ENCODE data around the gene SPO11.

DNA sequence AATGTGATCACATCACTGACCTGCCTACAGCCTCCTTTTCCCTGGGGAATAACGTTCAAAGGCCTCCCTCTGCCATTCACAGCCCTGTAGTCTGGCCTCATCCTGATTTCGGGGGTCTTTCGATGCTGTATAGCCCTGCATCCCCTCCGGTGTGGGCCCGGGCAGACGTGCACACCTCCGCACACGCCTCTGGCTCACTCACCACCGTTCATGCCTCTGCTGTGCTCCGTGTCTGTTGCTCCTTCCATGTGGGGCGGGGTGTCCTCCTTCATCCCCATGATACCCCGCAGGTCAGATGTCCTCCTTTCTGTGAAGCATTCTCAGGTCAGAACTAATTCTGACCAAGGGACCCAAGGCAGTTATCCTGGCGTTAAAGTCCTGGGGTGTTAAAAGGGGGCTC is 47.7 kb downstream of the SPO11 start:
- TF ChIP-seq CTCF (IDR thresholded peaks at IDR 0.05; ENCODE audit: poor library complexity, severe bottlenecking) (no peak), EZH2 (IDR thresholded peaks at IDR 0.05; ENCODE audit: borderline replicate concordance, insufficient read depth, low read length, poor library complexity, severe bottlenecking) (no peak), EP300 (conservative IDR thresholded peaks at IDR 0.05; ENCODE audit: poor library complexity, severe bottlenecking) (no peak), POLR2AphosphoS5 (IDR thresholded peaks at IDR 0.05) (no peak)
- TF ChIP-seq, protein P1, sequence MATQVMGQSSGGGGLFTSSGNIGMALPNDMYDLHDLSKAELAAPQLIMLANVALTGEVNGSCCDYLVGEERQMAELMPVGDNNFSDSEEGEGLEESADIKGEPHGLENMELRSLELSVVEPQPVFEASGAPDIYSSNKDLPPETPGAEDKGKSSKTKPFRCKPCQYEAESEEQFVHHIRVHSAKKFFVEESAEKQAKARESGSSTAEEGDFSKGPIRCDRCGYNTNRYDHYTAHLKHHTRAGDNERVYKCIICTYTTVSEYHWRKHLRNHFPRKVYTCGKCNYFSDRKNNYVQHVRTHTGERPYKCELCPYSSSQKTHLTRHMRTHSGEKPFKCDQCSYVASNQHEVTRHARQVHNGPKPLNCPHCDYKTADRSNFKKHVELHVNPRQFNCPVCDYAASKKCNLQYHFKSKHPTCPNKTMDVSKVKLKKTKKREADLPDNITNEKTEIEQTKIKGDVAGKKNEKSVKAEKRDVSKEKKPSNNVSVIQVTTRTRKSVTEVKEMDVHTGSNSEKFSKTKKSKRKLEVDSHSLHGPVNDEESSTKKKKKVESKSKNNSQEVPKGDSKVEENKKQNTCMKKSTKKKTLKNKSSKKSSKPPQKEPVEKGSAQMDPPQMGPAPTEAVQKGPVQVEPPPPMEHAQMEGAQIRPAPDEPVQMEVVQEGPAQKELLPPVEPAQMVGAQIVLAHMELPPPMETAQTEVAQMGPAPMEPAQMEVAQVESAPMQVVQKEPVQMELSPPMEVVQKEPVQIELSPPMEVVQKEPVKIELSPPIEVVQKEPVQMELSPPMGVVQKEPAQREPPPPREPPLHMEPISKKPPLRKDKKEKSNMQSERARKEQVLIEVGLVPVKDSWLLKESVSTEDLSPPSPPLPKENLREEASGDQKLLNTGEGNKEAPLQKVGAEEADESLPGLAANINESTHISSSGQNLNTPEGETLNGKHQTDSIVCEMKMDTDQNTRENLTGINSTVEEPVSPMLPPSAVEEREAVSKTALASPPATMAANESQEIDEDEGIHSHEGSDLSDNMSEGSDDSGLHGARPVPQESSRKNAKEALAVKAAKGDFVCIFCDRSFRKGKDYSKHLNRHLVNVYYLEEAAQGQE (IDR thresholded peaks at IDR 0.05; ENCODE audit: borderline replicate concordance): no peak
